ENCODE results near the gene EIF4B.
"Not testable (repeated sequence)": the region's sequence is repeated elsewhere in the genome, so short reads cannot be mapped to it uniquely, and the experiment has no call there.

The EIF4B gene

GRCh38 chr12:52993558-52993869, 12.7 kb upstream of the EIF4B start:
- no peak for DNase-seq

- no peak for DNase-seq
Observed at GRCh38 chr12:53004178-53004577, 2.1 kb upstream of the EIF4B start.

- DNase-seq, result no peak
Observed at GRCh38 chr12:53004582-53004981, 1.7 kb upstream of the EIF4B start.

- peak in 8 of 56 donors; percentile 3 to 19 (median 8) for DNase-seq
Observed at GRCh38 chr12:53005215-53005985, 856 bp upstream of the EIF4B start.

- DNase-seq, result peak in 53 of 56 donors; percentile 8 to 84 (median 63)
Observed at GRCh38 chr12:53006810-53007309, 604 bp downstream of the EIF4B start.

GRCh38 chr12:53007343-53007742, 1.1 kb downstream of the EIF4B start:
- DNase-seq, result no peak

- DNase-seq, result not testable (repeated sequence)
Observed at GRCh38 chr12:53008760-53009159, 2.5 kb downstream of the EIF4B start.

GRCh38 chr12:53010955-53011354, 4.7 kb downstream of the EIF4B start:
- DNase-seq, result no peak

- no peak for DNase-seq
Observed at GRCh38 chr12:53011889-53012288, 5.6 kb downstream of the EIF4B start.

GRCh38 chr12:53012928-53013327, 6.7 kb downstream of the EIF4B start:
- no peak for DNase-seq

- no peak for DNase-seq
Observed at GRCh38 chr12:53014709-53015108, 8.5 kb downstream of the EIF4B start.

GRCh38 chr12:53025250-53025649, 19.0 kb downstream of the EIF4B start:
- DNase-seq, result no peak

- DNase-seq, result not testable (repeated sequence)
Observed at GRCh38 chr12:53027014-53027413, 20.8 kb downstream of the EIF4B start.

- DNase-seq, result no peak
Observed at GRCh38 chr12:53031616-53032015, 25.4 kb downstream of the EIF4B start.

- DNase-seq, result not testable (repeated sequence)
Observed at GRCh38 chr12:53033832-53034231, 27.6 kb downstream of the EIF4B start.

GRCh38 chr12:53034459-53034858, 28.2 kb downstream of the EIF4B start:
- no peak for DNase-seq

- DNase-seq, result no peak
Observed at GRCh38 chr12:53036802-53037201, 30.5 kb downstream of the EIF4B start.

GRCh38 chr12:53039851-53040250, 33.6 kb downstream of the EIF4B start:
- DNase-seq, result no peak

GRCh38 chr12:53042607-53043454, 36.6 kb downstream of the EIF4B start:
- DNase-seq, result no peak

- peak in 41 of 56 donors; percentile 27 to 81 (median 56) for DNase-seq
Observed at GRCh38 chr12:53044052-53044581, 37.9 kb downstream of the EIF4B start.

- DNase-seq, result no peak
Observed at GRCh38 chr12:53044896-53045695, 38.8 kb downstream of the EIF4B start.

All from nucleus accumbens (tissue), 56 donors.